HepG2 (cell line): ENCODE results near the gene ADORA2B. TPM values are rescaled to one million over a fixed set of nuclear protein-coding genes. Genes with fewer than 3 reads are reported as not detected.

Experiments used
- ATAC-seq: fragments of 200-7000 bp; cut with Tn5 transposase; 3 replicates; pipeline ENCODE4 v1.9.1; 2020; ENCODE audit warnings: mild to moderate bottlenecking, moderate library complexity
- BruUV-seq: library from RNA; stranded (reverse); fragments of 400-500 nt; replicated peaks from 2 replicates; lab custom pipeline; 2021; lab: Mats Ljungman, UMichigan
- CTCF ChIA-PET: fragments of 300-600 bp; formaldehyde crosslinking; extraction: SDS; loops from one replicate; lab custom pipeline; 2021; ENCODE audit warnings: low total read pairs, inconsistent platforms, low intra/inter-chr PET ratio; lab: Yijun Ruan, JAX
- POLR2A ChIA-PET: fragments of 350-600 bp; sonication (Branson Sonifier 250); formaldehyde crosslinking; loops from one replicate; lab custom pipeline; 2020; ENCODE audit warnings: antibody characterized with exemption, inconsistent platforms; lab: Yijun Ruan, JAX
- DNase-seq: peaks from one replicate; pipeline ENCODE4 v3.0.0-alpha.2; 2015; ENCODE audit warnings: low spot score
- FAIRE-seq: peaks from 3 replicates; lab custom pipeline; 2011; peaks lifted over from hg19 to GRCh38; lab: Jason Lieb, UNC
- H2AFZ ChIP-seq: one replicate; pipeline ENCODE4 v1.6.1; 2011; ENCODE audit warnings: low read length, inconsistent platforms
- H3K27ac ChIP-seq: fragments of 300-600 bp; 3 replicates; pipeline ENCODE4 v1.8.0; 2011; ENCODE audit warnings: mixed run types, mild to moderate bottlenecking, mixed read lengths, low read length, inconsistent platforms; ENCODE audit not compliant: insufficient read depth; ENCODE audit errors: extremely low read length
- H3K27me3 ChIP-seq, 2 experiments: fragments of 200-600 bp in 1 of 2; 2 replicates in 1 of 2; 3 replicates in 1 of 2; pipeline versions ENCODE4 v1.6.0 to v1.8.0; 2011; ENCODE audit warnings: low read length in 2 of 2, mild to moderate bottlenecking in 2 of 2, moderate library complexity in 2 of 2, inconsistent platforms in 1 of 2; ENCODE audit not compliant: insufficient read depth in 2 of 2, control insufficient read depth in 1 of 2
- H3K36me3 ChIP-seq, 2 experiments: fragments of 200-600 bp in 1 of 2; replicated peaks in 1 of 2; 2 replicates in 1 of 2; 3 replicates in 1 of 2; pipeline versions ENCODE4 v1.5.1 to v1.8.0; 2011; ENCODE audit warnings: low read length in 2 of 2, inconsistent platforms in 1 of 2; ENCODE audit not compliant: insufficient read depth in 2 of 2, control insufficient read depth in 1 of 2
- H3K4me1 ChIP-seq: 2 replicates; pipeline ENCODE4 v1.5.1; 2012; ENCODE audit warnings: low read length, inconsistent platforms; ENCODE audit not compliant: insufficient read depth
- H3K4me2 ChIP-seq: 2 replicates; pipeline ENCODE4 v1.6.0; 2011; ENCODE audit warnings: low read depth, low read length, inconsistent platforms
- H3K4me3 ChIP-seq, 3 experiments: fragments of 200-600 bp in 1 of 3; sonication (generic), shearing (Covaris generic) in 1 of 3; replicated peaks in 1 of 3; 2 replicates each; pipeline ENCODE4 v1.5.1; 2011 to 2016; ENCODE audit warnings: low read length in 3 of 3, inconsistent platforms in 2 of 3, low read depth in 2 of 3, mild to moderate bottlenecking in 2 of 3, control low read depth in 1 of 3, mixed read lengths in 1 of 3; ENCODE audit not compliant: insufficient read depth in 1 of 3
- H3K79me2 ChIP-seq: one replicate; pipeline ENCODE4 v1.6.1; 2011; ENCODE audit warnings: low read length, inconsistent platforms; ENCODE audit not compliant: insufficient read depth
- H3K9ac ChIP-seq: 2 replicates; pipeline ENCODE4 v1.6.0; 2011; ENCODE audit warnings: mild to moderate bottlenecking, low read depth, low read length, inconsistent platforms; ENCODE audit not compliant: insufficient read depth
- H3K9me3 ChIP-seq: 2 replicates; pipeline ENCODE4 v1.5.1; 2012; ENCODE audit warnings: mild to moderate bottlenecking, low read length
- H4K20me1 ChIP-seq: 2 replicates; pipeline ENCODE4 v1.6.0; 2011; ENCODE audit warnings: inconsistent platforms, mild to moderate bottlenecking, low read length, moderate library complexity; ENCODE audit not compliant: insufficient read depth
- CENPX ChIP-seq: sonication (generic); formaldehyde crosslinking; IDR thresholded peaks from 2 replicates; pipeline ENCODE4 v1.9.0; 2021; ENCODE audit warnings: mild to moderate bottlenecking, missing genetic modification reagents, moderate library complexity
- DMAP1 ChIP-seq: IDR thresholded peaks from 2 replicates; pipeline ENCODE4 v1.6.1; 2016
- ESRRA ChIP-seq: sonication (generic); formaldehyde crosslinking; IDR thresholded peaks from 2 replicates; pipeline ENCODE4 v1.5.1; 2020; ENCODE audit warnings: mild to moderate bottlenecking, low read depth, missing genetic modification reagents
- HDAC2 ChIP-seq: sonication (generic); formaldehyde crosslinking; IDR thresholded peaks from 2 replicates; pipeline ENCODE4 v1.4.0; 2020; ENCODE audit warnings: missing genetic modification reagents
- KDM4B ChIP-seq: sonication (generic); formaldehyde crosslinking; IDR thresholded peaks from 2 replicates; pipeline ENCODE4 v1.4.0; 2020; ENCODE audit warnings: missing genetic modification reagents
- KLF12 ChIP-seq: sonication (generic); formaldehyde crosslinking; IDR thresholded peaks from 2 replicates; pipeline ENCODE4 v1.4.0; 2020; ENCODE audit warnings: missing genetic modification reagents, borderline replicate concordance
- RCOR2 ChIP-seq: IDR thresholded peaks from 2 replicates; pipeline ENCODE4 v1.6.1; 2016; ENCODE audit warnings: missing biosample characterization, missing genetic modification reagents
- TOE1 ChIP-seq: sonication (generic); formaldehyde crosslinking; IDR thresholded peaks from 2 replicates; pipeline ENCODE4 v1.4.0; 2020; ENCODE audit warnings: mild to moderate bottlenecking, missing genetic modification reagents
- ZFP1 ChIP-seq: IDR thresholded peaks from 2 replicates; pipeline ENCODE4 v1.6.1; 2016
- ZNF12 ChIP-seq: sonication (generic); formaldehyde crosslinking; IDR thresholded peaks from 2 replicates; pipeline ENCODE4 v1.5.0; 2020; ENCODE audit warnings: missing genetic modification reagents
- ZNF367 ChIP-seq: sonication (generic); formaldehyde crosslinking; IDR thresholded peaks from 2 replicates; pipeline ENCODE4 v1.4.0; 2020; ENCODE audit warnings: missing genetic modification reagents, borderline replicate concordance
- ZNF543 ChIP-seq: sonication (generic); formaldehyde crosslinking; IDR thresholded peaks from 2 replicates; pipeline ENCODE4 v1.4.0; 2020; ENCODE audit warnings: mild to moderate bottlenecking, missing genetic modification reagents
- ZNF781 ChIP-seq: sonication (generic); formaldehyde crosslinking; IDR thresholded peaks from 2 replicates; pipeline ENCODE4 v1.5.1; 2020; ENCODE audit warnings: borderline replicate concordance, mild to moderate bottlenecking, missing genetic modification reagents; ENCODE audit errors: not compliant biosample characterization
- ZSCAN29 ChIP-seq: sonication (generic); formaldehyde crosslinking; conservative IDR thresholded peaks from 2 replicates; pipeline ENCODE4 v1.4.0; 2020; ENCODE audit warnings: mild to moderate bottlenecking, missing genetic modification reagents
- WGBS: methylation state at CpG from one replicate; pipeline ENCODE4 v1.1.6; 2017; ENCODE audit warnings: low lambda C conversion rate; 5-methylcytosine and 5-hydroxymethylcytosine counted together
- in situ Hi-C: cut with HindIII; loops from 2 replicates; pipeline ENCODE4 v1.10.0; 2017; ENCODE audit warnings: low pct_unique_long_range_greater_than_20kb; ENCODE audit not compliant: extremely low pct_ligation_motif_present
- intact Hi-C: fragments of 100-400 bp; cut with micrococcal nuclease; formaldehyde crosslinking; loops from one replicate; pipeline ENCODE4 v1.10.0; 2022; ENCODE audit not compliant: unreplicated experiment
- polyA plus RNA-seq, 8 experiments: library from polyadenylated mRNA; depleted of rRNA in 3 of 8; stranded (reverse) in 7 of 8; unstranded in 1 of 8; fragments of >200 nt; fragmentation: Illumina TruSeq in 4 of 8; extraction: Trizol in 4 of 8; gene quantifications; 2 replicates each; pipeline versions ENCODE4 v1.2.1 to v1.2.3, GENCODE V29; 2011 to 2016; ENCODE audit warnings: low read depth in 4 of 8, missing spikeins in 1 of 8, mixed read lengths in 1 of 8; ENCODE audit not compliant: insufficient read depth in 1 of 8
- total RNA-seq, 5 experiments: library from RNA; depleted of rRNA; stranded (reverse); fragments of >200 nt; fragmentation: Illumina TruSeq; extraction: Trizol; gene quantifications; 2 replicates each; pipeline ENCODE4 v1.2.3, GENCODE V29; 2016; ENCODE audit warnings: low read depth in 1 of 5
- TF ChIP-seq, protein P1 (sequence below): sonication (generic); formaldehyde crosslinking; IDR thresholded peaks from 2 replicates; pipeline ENCODE4 v1.8.1; 2022; ENCODE audit warnings: low read depth, mild to moderate bottlenecking, missing genetic modification reagents
- TF ChIP-seq, protein P2 (sequence below): IDR thresholded peaks from 2 replicates; pipeline ENCODE4 v1.6.1; 2016; ENCODE audit warnings: missing compliant biosample characterization, missing genetic modification reagents, borderline replicate concordance
- TF ChIP-seq, protein P3 (sequence below): sonication (generic); formaldehyde crosslinking; IDR thresholded peaks from 2 replicates; pipeline ENCODE4 v1.4.0; 2020; ENCODE audit warnings: missing genetic modification reagents, borderline replicate concordance

ADORA2B gene
- total and polyA plus RNA-seq, 2 of the 13 experiments (the other 11 are each of a cell fraction or from before 2014, with no cell fraction given) = 10.4 to 20.0 TPM

DNA sequence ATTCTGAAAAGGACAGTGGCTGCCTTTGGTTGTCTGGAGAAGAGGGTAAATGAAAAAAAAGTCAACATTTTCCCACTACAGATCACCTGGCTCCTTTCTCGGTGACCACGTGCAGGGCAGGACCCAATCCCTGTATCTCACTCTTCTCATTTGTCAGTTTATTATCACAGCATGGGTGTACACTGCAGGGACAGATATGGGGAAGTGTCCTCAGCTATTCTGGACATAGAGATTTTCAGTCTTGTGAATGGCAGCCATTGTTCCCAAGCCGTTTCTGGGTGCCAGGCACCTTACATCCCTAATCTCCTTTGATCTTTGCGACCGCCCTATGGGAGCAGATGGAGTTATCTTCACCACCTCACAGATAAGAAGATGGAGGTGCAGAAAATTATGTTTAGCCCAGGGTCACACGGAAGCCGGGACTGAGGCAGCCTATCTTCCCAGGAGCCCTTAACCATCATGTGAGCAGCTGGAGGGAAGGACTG lies 7.2 kb downstream of the ADORA2B start:
- TF ChIP-seq, protein P1, sequence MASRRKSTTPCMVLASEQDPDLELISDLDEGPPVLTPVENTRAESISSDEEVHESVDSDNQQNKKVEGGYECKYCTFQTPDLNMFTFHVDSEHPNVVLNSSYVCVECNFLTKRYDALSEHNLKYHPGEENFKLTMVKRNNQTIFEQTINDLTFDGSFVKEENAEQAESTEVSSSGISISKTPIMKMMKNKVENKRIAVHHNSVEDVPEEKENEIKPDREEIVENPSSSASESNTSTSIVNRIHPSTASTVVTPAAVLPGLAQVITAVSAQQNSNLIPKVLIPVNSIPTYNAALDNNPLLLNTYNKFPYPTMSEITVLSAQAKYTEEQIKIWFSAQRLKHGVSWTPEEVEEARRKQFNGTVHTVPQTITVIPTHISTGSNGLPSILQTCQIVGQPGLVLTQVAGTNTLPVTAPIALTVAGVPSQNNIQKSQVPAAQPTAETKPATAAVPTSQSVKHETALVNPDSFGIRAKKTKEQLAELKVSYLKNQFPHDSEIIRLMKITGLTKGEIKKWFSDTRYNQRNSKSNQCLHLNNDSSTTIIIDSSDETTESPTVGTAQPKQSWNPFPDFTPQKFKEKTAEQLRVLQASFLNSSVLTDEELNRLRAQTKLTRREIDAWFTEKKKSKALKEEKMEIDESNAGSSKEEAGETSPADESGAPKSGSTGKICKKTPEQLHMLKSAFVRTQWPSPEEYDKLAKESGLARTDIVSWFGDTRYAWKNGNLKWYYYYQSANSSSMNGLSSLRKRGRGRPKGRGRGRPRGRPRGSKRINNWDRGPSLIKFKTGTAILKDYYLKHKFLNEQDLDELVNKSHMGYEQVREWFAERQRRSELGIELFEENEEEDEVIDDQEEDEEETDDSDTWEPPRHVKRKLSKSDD (CRISPR knock-in tag) = no peak
- TF ChIP-seq KLF12 (CRISPR knock-in tag) = no peak
- no peak for TF ChIP-seq ZFP1
- TF ChIP-seq CENPX (CRISPR knock-in tag) = no peak
- TF ChIP-seq ZNF367 (CRISPR knock-in tag) = no peak
- TF ChIP-seq ZNF543 (CRISPR knock-in tag) = no peak
- TF ChIP-seq KDM4B (CRISPR knock-in tag) = no peak
- TF ChIP-seq HDAC2 (CRISPR knock-in tag) = no peak
- no peak for TF ChIP-seq ZNF781 (CRISPR knock-in tag)
- TF ChIP-seq ESRRA (CRISPR knock-in tag) = no peak
- no peak for TF ChIP-seq DMAP1 (CRISPR knock-in tag)
- TF ChIP-seq TOE1 = no peak
- TF ChIP-seq ZNF12 (CRISPR knock-in tag) = no peak
- TF ChIP-seq, protein P2, sequence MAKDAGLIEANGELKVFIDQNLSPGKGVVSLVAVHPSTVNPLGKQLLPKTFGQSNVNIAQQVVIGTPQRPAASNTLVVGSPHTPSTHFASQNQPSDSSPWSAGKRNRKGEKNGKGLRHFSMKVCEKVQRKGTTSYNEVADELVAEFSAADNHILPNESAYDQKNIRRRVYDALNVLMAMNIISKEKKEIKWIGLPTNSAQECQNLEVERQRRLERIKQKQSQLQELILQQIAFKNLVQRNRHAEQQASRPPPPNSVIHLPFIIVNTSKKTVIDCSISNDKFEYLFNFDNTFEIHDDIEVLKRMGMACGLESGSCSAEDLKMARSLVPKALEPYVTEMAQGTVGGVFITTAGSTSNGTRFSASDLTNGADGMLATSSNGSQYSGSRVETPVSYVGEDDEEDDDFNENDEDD = no peak
- no peak for TF ChIP-seq ZSCAN29 (CRISPR knock-in tag)
- TF ChIP-seq, protein P3, sequence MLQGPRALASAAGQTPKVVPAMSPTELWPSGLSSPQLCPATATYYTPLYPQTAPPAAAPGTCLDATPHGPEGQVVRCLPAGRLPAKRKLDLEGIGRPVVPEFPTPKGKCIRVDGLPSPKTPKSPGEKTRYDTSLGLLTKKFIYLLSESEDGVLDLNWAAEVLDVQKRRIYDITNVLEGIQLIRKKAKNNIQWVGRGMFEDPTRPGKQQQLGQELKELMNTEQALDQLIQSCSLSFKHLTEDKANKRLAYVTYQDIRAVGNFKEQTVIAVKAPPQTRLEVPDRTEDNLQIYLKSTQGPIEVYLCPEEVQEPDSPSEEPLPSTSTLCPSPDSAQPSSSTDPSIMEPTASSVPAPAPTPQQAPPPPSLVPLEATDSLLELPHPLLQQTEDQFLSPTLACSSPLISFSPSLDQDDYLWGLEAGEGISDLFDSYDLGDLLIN (CRISPR knock-in tag) = no peak
- TF ChIP-seq RCOR2 (CRISPR knock-in tag) = no peak
- TF ChIP-seq, all 625 proteins: peak for 0
- in situ Hi-C loops (no loop called here), intact Hi-C loops (no loop called here)
- DNase-seq (no peak), FAIRE-seq (no peak), ATAC-seq (no peak)
- ChIA-PET POLR2A (interaction anchor here (1.4 kb wide), 1 partner anchor 47 kb away, joined by 3 read pairs; the partner anchor contains the start of genes TTC19 and ZSWIM7), CTCF (no interaction called here)
- no peak overlapping the region for H3K4me2 ChIP-seq
- no peak overlapping the region for H3K4me3 ChIP-seq
- WGBS = 90% methylated on average over 7 of the region's 7 CpGs
- H4K20me1 ChIP-seq = no peaks in the 10 kb centered on the region
- no peak overlapping the region for H2AFZ ChIP-seq
- H3K9ac ChIP-seq = no peak overlapping the region
- BruUV-seq = no TSS peak
- peaks cover 7 to 10% of the 10 kb centered on the region in 2 experiments; a peak in 4 of 5 replicates for H3K36me3 ChIP-seq
- peaks cover 21% of the 10 kb centered on the region for H3K79me2 ChIP-seq
- no peaks in the 10 kb centered on the region for H3K9me3 ChIP-seq
- H3K4me1 ChIP-seq = peaks cover 31% of the 10 kb centered on the region
- H3K27me3 ChIP-seq = no peaks in the 10 kb centered on the region
- no peak overlapping the region for H3K27ac ChIP-seq
